Upper lobe of right lung (tissue), 1 donor: ENCODE data around the gene PPIA. TPM values are rescaled to one million over a fixed set of nuclear protein-coding genes. Genes with fewer than 3 reads are reported as not detected.

Experiments used
- ATAC-seq: fragments of 200-7000 bp; cut with Tn5 transposase; one replicate; pipeline ENCODE4 v1.9.1; 2020; ENCODE audit warnings: mild to moderate bottlenecking, moderate library complexity
- DNase-seq: peaks from one replicate; pipeline ENCODE4 v3.0.0-alpha.2; 2020
- H3K27ac ChIP-seq: fragments of 200-600 bp; one replicate; pipeline ENCODE4 v1.8.0; 2022
- H3K27me3 ChIP-seq: fragments of 200-600 bp; one replicate; pipeline ENCODE4 v1.8.0; 2022; ENCODE audit warnings: mild to moderate bottlenecking
- H3K36me3 ChIP-seq: fragments of 200-600 bp; one replicate; pipeline ENCODE4 v1.8.0; 2022
- H3K4me1 ChIP-seq: fragments of 200-600 bp; one replicate; pipeline ENCODE4 v1.8.0; 2022
- H3K4me3 ChIP-seq: fragments of 200-600 bp; one replicate; pipeline ENCODE4 v1.8.0; 2022; ENCODE audit warnings: mild to moderate bottlenecking
- H3K9me3 ChIP-seq: fragments of 200-600 bp; one replicate; pipeline ENCODE4 v1.8.0; 2022
- intact Hi-C: fragments of 100-400 bp; cut with DNase I; formaldehyde crosslinking; loops from one replicate; pipeline ENCODE4 v1.11.0; 2022
- total RNA-seq: library from RNA; stranded (reverse); fragmentation: NEBNext Ultra II Directional; extraction: Animal tissue kit (Norgen Biotek cat#: 25700); gene quantifications from one replicate; pipeline ENCODE4 v1.2.1, GENCODE V29; 2021
- TF ChIP-seq, protein P1 (sequence below): fragments of 200-600 bp; IDR thresholded peaks from one replicate; pipeline ENCODE4 v1.8.0; 2022; ENCODE audit warnings: antibody characterized with exemption
- donor health status: DM: no; HTN: yes; CAD: no; lungs with severe emphysema.

PPIA gene
- total RNA-seq, 1 donor from 2014 or later: 970 TPM

DNA sequence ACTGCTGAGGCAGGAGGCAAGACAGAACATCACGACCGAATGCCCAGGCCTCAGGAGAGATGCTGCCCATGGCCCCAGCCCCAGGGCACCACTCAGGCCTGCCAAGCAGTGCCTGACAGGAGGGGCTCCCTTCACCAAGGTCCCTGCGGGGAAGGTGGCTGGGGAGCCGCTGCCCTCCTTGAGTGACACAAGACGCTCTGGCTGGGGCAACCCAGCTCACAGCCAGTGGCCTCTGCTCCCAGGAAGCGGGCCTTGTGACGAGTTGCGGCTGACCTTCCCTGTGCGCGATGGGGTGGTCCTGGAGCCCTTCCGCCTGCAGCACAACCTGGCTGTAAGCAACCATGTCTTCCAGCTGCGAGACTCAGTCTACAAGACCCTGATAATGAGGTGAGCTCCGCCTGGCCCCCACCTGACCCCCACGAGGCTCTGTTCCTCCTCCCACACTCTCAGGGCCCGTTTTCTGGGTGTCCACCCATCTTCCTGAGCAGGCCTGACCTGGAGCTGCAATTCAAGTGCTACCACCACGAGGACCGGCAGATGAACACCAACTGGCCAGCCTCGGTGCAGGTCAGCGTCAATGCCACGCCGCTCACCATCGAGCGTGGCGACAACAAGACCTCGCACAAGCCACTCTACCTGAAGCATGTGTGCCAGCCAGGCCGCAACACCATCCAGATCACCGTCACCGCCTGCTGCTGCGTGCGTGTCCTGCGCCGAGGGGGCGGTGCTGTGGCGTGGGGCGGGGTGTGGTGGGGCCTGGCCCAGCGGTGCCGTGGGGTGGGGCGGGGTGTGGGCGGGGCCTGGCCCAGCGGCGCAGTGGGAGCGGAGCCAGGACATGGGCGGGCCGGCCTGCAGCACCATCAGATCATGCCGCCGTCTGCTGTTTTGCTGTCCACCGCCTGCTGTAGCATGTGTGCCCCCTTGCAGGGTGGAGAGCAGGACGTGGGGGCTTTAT lies 35.0 kb upstream of the PPIA start:
- ATAC-seq: peak; percentile 56
- Histone ChIP-seq H3K36me3 (peaks cover 89% of the 10 kb centered on the region), H3K9me3 (no peaks in the 10 kb centered on the region), H3K4me3 (no peak overlapping the region), H3K4me1 (peaks cover 6% of the 10 kb centered on the region), H3K27ac (no peak overlapping the region), H3K27me3 (no peaks in the 10 kb centered on the region)
- TF ChIP-seq, protein P1, sequence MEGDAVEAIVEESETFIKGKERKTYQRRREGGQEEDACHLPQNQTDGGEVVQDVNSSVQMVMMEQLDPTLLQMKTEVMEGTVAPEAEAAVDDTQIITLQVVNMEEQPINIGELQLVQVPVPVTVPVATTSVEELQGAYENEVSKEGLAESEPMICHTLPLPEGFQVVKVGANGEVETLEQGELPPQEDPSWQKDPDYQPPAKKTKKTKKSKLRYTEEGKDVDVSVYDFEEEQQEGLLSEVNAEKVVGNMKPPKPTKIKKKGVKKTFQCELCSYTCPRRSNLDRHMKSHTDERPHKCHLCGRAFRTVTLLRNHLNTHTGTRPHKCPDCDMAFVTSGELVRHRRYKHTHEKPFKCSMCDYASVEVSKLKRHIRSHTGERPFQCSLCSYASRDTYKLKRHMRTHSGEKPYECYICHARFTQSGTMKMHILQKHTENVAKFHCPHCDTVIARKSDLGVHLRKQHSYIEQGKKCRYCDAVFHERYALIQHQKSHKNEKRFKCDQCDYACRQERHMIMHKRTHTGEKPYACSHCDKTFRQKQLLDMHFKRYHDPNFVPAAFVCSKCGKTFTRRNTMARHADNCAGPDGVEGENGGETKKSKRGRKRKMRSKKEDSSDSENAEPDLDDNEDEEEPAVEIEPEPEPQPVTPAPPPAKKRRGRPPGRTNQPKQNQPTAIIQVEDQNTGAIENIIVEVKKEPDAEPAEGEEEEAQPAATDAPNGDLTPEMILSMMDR: no peak
- intact Hi-C loops: no loop called here
- DNase-seq: peak; percentile 68

DNA sequence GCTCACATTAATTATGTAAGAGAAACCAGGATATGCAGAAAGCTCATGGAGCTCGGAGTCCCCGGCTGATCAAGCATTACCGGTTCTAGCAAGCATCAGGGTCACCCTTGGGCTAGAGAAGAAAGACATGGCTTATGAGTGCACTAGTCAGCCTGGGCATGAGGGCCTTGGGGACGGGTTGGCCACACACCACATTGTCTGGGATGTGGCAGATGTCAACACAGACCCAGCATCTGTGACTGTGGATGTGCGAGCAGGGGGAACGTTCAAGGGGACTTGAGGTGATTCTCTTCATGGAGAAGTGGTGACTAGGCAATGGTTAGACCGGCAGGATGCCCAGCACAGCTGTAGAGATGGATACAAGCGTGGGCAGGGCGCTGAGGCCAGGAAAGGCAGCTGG lies 34.2 kb upstream of the PPIA start:
- H3K9me3 ChIP-seq: no peaks in the 10 kb centered on the region
- H3K27me3 ChIP-seq: no peaks in the 10 kb centered on the region
- H3K27ac ChIP-seq: no peak overlapping the region
- no peak for DNase-seq
- intact Hi-C loops: no loop called here
- no peak for ATAC-seq
- TF ChIP-seq, protein P1: no peak
- H3K4me1 ChIP-seq: peaks cover under 1% of the 10 kb centered on the region
- H3K36me3 ChIP-seq: peaks cover 92% of the 10 kb centered on the region
- no peak overlapping the region for H3K4me3 ChIP-seq

DNA sequence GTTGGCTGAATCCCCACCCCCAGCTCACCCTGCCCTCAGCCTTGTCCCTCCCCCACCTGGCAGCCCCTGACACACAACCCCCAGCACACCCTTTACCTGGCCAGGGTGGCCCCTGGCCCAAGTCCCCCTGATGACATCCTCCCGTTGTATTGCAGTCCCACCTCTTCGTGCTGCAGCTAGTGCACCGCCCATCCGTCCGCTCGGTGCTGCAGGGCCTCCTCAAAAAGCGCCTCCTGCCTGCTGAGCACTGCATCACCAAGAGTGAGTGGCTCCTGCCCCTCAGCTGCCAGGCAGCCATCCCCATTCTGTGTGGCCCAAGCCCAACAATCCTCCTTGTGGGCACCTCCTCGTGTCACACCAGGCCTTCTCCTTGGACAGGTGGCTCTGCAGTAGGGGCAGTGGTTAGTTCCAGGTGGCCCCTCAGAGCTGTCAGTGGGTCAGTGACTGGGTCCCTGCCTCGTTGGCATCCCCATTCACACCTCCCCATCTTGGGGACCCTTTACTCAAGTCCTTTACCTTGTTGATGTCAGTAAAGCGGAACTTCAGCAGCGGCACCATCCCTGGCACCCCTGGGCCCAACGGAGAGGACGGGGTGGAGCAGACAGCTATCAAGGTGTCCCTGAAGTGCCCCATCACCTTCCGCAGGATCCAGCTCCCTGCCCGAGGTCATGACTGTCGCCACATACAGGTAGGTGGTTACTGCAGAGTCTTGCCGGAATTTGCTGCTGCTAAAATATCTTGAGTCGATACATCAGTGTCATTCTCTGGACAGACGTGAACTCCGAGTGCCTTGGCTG lies 33.6 kb upstream of the PPIA start:
- Histone ChIP-seq H3K27me3 (no peaks in the 10 kb centered on the region), H3K27ac (no peak overlapping the region), H3K4me3 (no peak overlapping the region), H3K36me3 (peaks cover 92% of the 10 kb centered on the region), H3K4me1 (peaks cover 5% of the 10 kb centered on the region), H3K9me3 (no peaks in the 10 kb centered on the region)
- intact Hi-C loops: no loop called here
- DNase-seq: no peak
- ATAC-seq: no peak
- TF ChIP-seq, protein P1: no peak

DNA sequence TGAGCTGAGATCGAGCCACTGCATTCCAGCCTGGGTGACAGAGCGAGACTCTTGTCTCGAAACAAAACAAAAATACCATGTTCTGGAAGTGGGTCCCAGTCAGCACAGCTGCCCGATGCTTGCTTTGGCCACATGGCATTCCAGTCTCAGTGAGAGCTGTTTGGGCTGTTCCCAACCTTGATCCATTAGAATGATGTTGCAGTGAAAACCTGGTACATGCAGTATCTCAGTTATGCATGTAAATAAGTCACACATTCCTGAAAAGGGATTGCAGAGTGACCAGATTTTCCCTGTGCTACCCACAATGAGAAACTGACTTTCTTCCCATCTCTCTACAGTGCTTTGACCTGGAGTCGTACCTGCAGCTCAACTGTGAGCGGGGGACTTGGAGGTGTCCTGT lies 32.4 kb upstream of the PPIA start:
- Histone ChIP-seq H3K4me1 (peaks cover 17% of the 10 kb centered on the region), H3K27me3 (no peaks in the 10 kb centered on the region), H3K27ac (no peak overlapping the region), H3K9me3 (no peaks in the 10 kb centered on the region), H3K36me3 (peaks cover 87% of the 10 kb centered on the region), H3K4me3 (no peak overlapping the region)
- intact Hi-C loops: no loop called here
- ATAC-seq (no peak), DNase-seq (no peak)
- TF ChIP-seq, protein P1: no peak

GRCh38 chr7:44764665-44765578 lies 31.6 kb upstream of the PPIA start:
- TF ChIP-seq, protein P1: no peak
- intact Hi-C loops: no loop called here
- Histone ChIP-seq H3K4me1 (peaks cover 25% of the 10 kb centered on the region), H3K4me3 (no peak overlapping the region), H3K9me3 (no peaks in the 10 kb centered on the region), H3K36me3 (peaks cover 79% of the 10 kb centered on the region), H3K27me3 (no peaks in the 10 kb centered on the region), H3K27ac (no peak overlapping the region)
- ATAC-seq (no peak), DNase-seq (no peak)
